ENCODE measurements around the gene CSNK1G1. TPM values are rescaled to one million over a fixed set of nuclear protein-coding genes. Genes with fewer than 3 reads are reported as not detected.
A peak's percentile ranks its signal among the peaks of the same experiment; 100 is the strongest.

Gene CSNK1G1
- total RNA-seq, 5 donors from 2014 or later (not counting 1 experiment from before 2014, with no cell fraction given), result 22.3 to 25.6 (median 23.6) TPM

DNA sequence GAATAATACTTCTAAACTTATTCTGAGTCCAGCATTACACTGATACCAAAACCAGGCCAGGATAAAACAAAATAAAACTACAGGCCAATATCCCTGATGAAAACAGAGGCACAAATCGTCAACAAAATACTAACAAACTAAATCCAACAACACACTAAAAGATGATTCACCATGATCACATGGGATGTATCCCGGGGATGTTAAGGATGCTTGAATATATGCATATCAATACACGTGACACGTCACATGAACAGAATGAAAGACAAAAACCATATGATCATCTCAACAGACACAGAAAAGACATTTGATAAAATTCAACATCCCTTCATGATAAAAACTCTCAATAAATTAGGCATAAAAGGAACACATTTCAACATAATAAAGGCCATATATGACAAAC lies 91.5 kb downstream of the CSNK1G1 start:
- no peak overlapping the region for H3K27ac Mint-ChIP-seq
- Histone ChIP-seq H3K36me3 (ENCODE audit: control insufficient read depth in 2 of 2, extremely low read depth in 1 of 2, insufficient read depth in 1 of 2, low read length in 1 of 2) (peaks cover 0 to 2% of the 10 kb centered on the region in 2 donors), H3K27me3 (replicated peaks in 1 of 2; ENCODE audit: control insufficient read depth in 2 of 2, extremely low read depth in 1 of 2, insufficient read depth in 2 of 2, low read length in 1 of 2) (no peaks in the 10 kb centered on the region), H3K9me3 (no peaks in the 10 kb centered on the region), H3K4me1 (ENCODE audit: control insufficient read depth in 1 of 2, extremely low read depth in 1 of 2, insufficient read depth in 2 of 2, low read length in 2 of 2) (no peaks in the 10 kb centered on the region), H3K27ac (ENCODE audit: low read length) (no peak overlapping the region), H3K4me3 (ENCODE audit: control insufficient read depth in 1 of 2, extremely low read depth in 1 of 2, low read length in 1 of 2) (no peak overlapping the region)
- ATAC-seq (replicated peaks in 1 of 4), result no peak
- no CpG with 5 or more reads among the region's 4 CpGs for WGBS (ENCODE audit: insufficient coverage)
- no peak for DNase-seq
- no peaks in the 10 kb centered on the region for H3K27me3 Mint-ChIP-seq
- ChIA-PET POLR2A (no interaction called here), CTCF (no interaction called here)
- no peak overlapping the region for H3K4me3 Mint-ChIP-seq
- peaks cover 23 to 45% (median 31%) of the 10 kb centered on the region in 3 donors for H3K4me1 Mint-ChIP-seq
- peaks cover 51% of the 10 kb centered on the region for H3K36me3 Mint-ChIP-seq
- peaks cover 0 to 19% (median 2%) of the 10 kb centered on the region in 3 donors for H3K9me3 Mint-ChIP-seq

DNA sequence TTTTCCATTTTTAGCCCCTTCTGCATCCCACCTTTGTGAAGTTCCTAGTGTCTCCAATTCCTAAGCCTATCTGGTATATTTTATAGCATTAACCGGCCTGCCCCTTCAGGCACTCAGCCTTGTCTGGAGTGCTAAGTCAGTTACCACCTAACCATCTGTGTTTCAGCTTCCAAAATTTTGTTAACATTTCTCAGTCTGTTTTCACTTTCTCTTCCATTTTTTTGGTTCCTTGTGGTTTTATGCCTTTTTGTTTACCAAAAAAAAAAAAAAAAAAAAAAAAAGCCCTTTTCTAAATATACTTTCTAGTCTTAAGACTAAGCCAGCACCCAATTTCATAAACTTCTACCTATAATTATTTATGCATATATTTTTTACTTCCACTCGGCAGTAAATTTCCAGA lies 92.4 kb downstream of the CSNK1G1 start:
- POLR2A ChIA-PET, result interaction anchor here in 1 of 2 donors (0.5 kb wide), 1 partner anchor 195 kb away, joined by 4 read pairs; no protein-coding TSS in a partner anchor
- Histone ChIP-seq H3K36me3 (ENCODE audit: control insufficient read depth in 2 of 2, extremely low read depth in 1 of 2, insufficient read depth in 1 of 2, low read length in 1 of 2) (peaks cover 0 to 2% of the 10 kb centered on the region in 2 donors), H3K27me3 (replicated peaks in 1 of 2; ENCODE audit: control insufficient read depth in 2 of 2, extremely low read depth in 1 of 2, insufficient read depth in 2 of 2, low read length in 1 of 2) (no peaks in the 10 kb centered on the region), H3K4me3 (ENCODE audit: control insufficient read depth in 1 of 2, extremely low read depth in 1 of 2, low read length in 1 of 2) (no peak overlapping the region), H3K27ac (ENCODE audit: low read length) (no peak overlapping the region), H3K9me3 (no peaks in the 10 kb centered on the region), H3K4me1 (ENCODE audit: control insufficient read depth in 1 of 2, extremely low read depth in 1 of 2, insufficient read depth in 2 of 2, low read length in 2 of 2) (no peaks in the 10 kb centered on the region)
- ATAC-seq (replicated peaks in 1 of 4) (no peak), DNase-seq (no peak)
- Mint-ChIP-seq H3K27me3 (no peaks in the 10 kb centered on the region), H3K9me3 (peaks cover 0 to 19% (median 2%) of the 10 kb centered on the region in 3 donors), H3K36me3 (peaks cover 49% of the 10 kb centered on the region), H3K4me3 (no peak overlapping the region), H3K4me1 (peaks cover 23 to 42% (median 31%) of the 10 kb centered on the region in 3 donors), H3K27ac (no peak overlapping the region)
- 100% methylated on average over 1 of the region's 2 CpGs for WGBS (ENCODE audit: insufficient coverage)
- CTCF ChIA-PET, result no interaction called here

DNA sequence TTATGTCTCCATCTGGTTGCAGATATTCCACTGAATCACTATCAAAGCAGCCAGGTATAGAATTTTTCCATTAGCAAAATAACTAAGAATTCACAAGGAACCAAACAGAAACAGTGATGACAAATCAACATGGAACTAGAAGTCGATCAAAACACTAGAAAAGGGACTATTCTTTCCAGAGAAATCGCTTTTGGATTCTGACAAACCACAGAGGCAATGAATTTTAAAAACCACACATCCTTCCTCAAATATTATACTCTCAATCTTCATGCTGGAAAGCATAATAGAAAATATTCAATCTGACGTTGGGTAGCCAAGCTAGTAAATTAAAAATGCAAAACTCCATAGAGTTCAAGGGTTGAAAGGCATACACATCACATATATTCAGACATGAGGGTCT lies 99.9 kb downstream of the CSNK1G1 start:
- peaks cover 0 to 7% of the 10 kb centered on the region in 2 donors for H3K36me3 ChIP-seq (ENCODE audit: control insufficient read depth in 2 of 2, extremely low read depth in 1 of 2, insufficient read depth in 1 of 2, low read length in 1 of 2)
- no peaks in the 10 kb centered on the region for H3K9me3 Mint-ChIP-seq
- H3K4me3 Mint-ChIP-seq, result no peak overlapping the region
- no CpG with 5 or more reads among the region's 3 CpGs for WGBS (ENCODE audit: insufficient coverage)
- no peak overlapping the region for H3K27ac Mint-ChIP-seq
- ATAC-seq (replicated peaks in 1 of 4) (no peak), DNase-seq (no peak)
- no peaks in the 10 kb centered on the region for H3K27me3 Mint-ChIP-seq
- no peaks in the 10 kb centered on the region for H3K27me3 ChIP-seq (replicated peaks in 1 of 2; ENCODE audit: control insufficient read depth in 2 of 2, extremely low read depth in 1 of 2, insufficient read depth in 2 of 2, low read length in 1 of 2)
- peaks cover 0 to 17% (median 11%) of the 10 kb centered on the region in 3 donors for H3K4me1 Mint-ChIP-seq
- CTCF ChIA-PET, result interaction anchor here in 1 of 2 donors (1.0 kb wide), 1 partner anchor 16 kb away, joined by 3 read pairs; no protein-coding TSS in a partner anchor
- H3K4me1 ChIP-seq (ENCODE audit: control insufficient read depth in 1 of 2, extremely low read depth in 1 of 2, insufficient read depth in 2 of 2, low read length in 2 of 2), result peaks cover 0 to 2% of the 10 kb centered on the region in 2 experiments
- H3K4me3 ChIP-seq (ENCODE audit: control insufficient read depth in 1 of 2, extremely low read depth in 1 of 2, low read length in 1 of 2), result no peak overlapping the region
- POLR2A ChIA-PET, result no interaction called here
- peaks cover 32% of the 10 kb centered on the region for H3K36me3 Mint-ChIP-seq
- H3K27ac ChIP-seq (ENCODE audit: low read length), result no peak overlapping the region
- H3K9me3 ChIP-seq, result no peaks in the 10 kb centered on the region

DNA sequence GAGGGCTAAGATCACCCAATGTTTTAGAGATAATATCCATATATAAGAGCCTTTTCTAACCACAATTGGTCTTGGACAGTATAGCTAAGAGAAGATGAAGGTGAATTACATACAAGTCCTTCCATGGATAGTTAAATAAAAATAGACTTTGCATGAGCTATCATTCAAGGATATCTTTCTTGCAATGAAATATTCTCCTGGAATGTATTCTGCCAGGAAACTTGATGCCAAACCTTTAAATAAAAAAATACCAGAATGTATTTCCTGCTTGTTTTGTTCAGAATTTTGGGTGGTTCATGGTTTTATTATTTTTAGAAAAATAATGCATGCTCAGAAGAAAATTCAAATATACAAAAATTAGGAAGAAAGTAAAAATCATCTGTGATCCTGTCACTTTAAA lies 104.3 kb downstream of the CSNK1G1 start:
- ATAC-seq (replicated peaks in 1 of 4), result no peak
- H3K27me3 Mint-ChIP-seq, result no peaks in the 10 kb centered on the region
- no peak overlapping the region for H3K27ac Mint-ChIP-seq
- Histone ChIP-seq H3K9me3 (no peaks in the 10 kb centered on the region), H3K4me1 (ENCODE audit: control insufficient read depth in 1 of 2, extremely low read depth in 1 of 2, insufficient read depth in 2 of 2, low read length in 2 of 2) (peaks cover 0 to 2% of the 10 kb centered on the region in 2 experiments), H3K36me3 (ENCODE audit: control insufficient read depth in 2 of 2, extremely low read depth in 1 of 2, insufficient read depth in 1 of 2, low read length in 1 of 2) (peaks cover 5 to 6% of the 10 kb centered on the region in 2 donors), H3K27me3 (replicated peaks in 1 of 2; ENCODE audit: control insufficient read depth in 2 of 2, extremely low read depth in 1 of 2, insufficient read depth in 2 of 2, low read length in 1 of 2) (no peaks in the 10 kb centered on the region), H3K4me3 (ENCODE audit: control insufficient read depth in 1 of 2, extremely low read depth in 1 of 2, low read length in 1 of 2) (no peak overlapping the region), H3K27ac (ENCODE audit: low read length) (no peak overlapping the region)
- H3K36me3 Mint-ChIP-seq, result peaks cover 29% of the 10 kb centered on the region
- CTCF ChIA-PET, result interaction anchor here in 1 of 2 donors (1.1 kb wide), 1 partner anchor 13 kb away, joined by 5 read pairs; no protein-coding TSS in a partner anchor
- H3K4me3 Mint-ChIP-seq, result no peak overlapping the region
- DNase-seq, result no peak
- H3K4me1 Mint-ChIP-seq, result peaks cover 12 to 45% (median 41%) of the 10 kb centered on the region in 3 donors
- H3K9me3 Mint-ChIP-seq, result no peaks in the 10 kb centered on the region
- POLR2A ChIA-PET, result interaction anchor here in 1 of 2 donors (0.7 kb wide), 1 partner anchor 377 kb away, joined by 4 read pairs; no protein-coding TSS in a partner anchor

DNA sequence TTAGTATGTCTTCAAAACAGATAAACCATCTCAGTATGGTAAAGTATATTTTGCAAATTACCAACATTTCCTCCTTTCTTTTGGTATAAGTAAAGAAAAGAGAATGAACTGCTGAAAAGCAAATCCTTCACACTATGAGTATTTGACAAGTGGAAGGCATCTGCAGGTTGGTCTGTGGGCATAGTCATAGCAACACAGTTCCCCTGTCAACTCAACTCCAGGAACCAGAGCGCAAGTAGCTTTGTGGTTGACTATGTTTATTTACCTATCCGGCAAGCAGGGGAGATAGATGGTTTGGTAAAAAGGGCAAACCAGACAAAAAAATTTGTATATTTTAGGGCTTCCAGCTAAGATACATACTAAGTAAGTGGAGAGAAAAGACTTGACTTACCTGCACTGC lies 104.9 kb downstream of the CSNK1G1 start:
- no peak overlapping the region for H3K27ac ChIP-seq (ENCODE audit: low read length)
- peaks cover 27% of the 10 kb centered on the region for H3K36me3 Mint-ChIP-seq
- DNase-seq, result peak in 6 of 35 experiments; percentile 5 to 26 (median 8)
- peaks cover 5 to 6% of the 10 kb centered on the region in 2 donors for H3K36me3 ChIP-seq (ENCODE audit: control insufficient read depth in 2 of 2, extremely low read depth in 1 of 2, insufficient read depth in 1 of 2, low read length in 1 of 2)
- peaks cover 0 to 4% of the 10 kb centered on the region in 2 experiments for H3K4me1 ChIP-seq (ENCODE audit: control insufficient read depth in 1 of 2, extremely low read depth in 1 of 2, insufficient read depth in 2 of 2, low read length in 2 of 2)
- H3K27me3 Mint-ChIP-seq, result no peaks in the 10 kb centered on the region
- ChIA-PET POLR2A (interaction anchor here in 1 of 2 donors (0.7 kb wide), 1 partner anchor 378 kb away, joined by 4 read pairs; no protein-coding TSS in a partner anchor), CTCF (interaction anchor here in 1 of 2 donors (1.1 kb wide), 1 partner anchor 12 kb away, joined by 5 read pairs; no protein-coding TSS in a partner anchor)
- ATAC-seq (replicated peaks in 1 of 4), result peak in 1 of 4 experiments; percentile 63
- H3K27ac Mint-ChIP-seq, result no peak overlapping the region
- H3K4me3 Mint-ChIP-seq, result no peak overlapping the region
- H3K4me3 ChIP-seq (ENCODE audit: control insufficient read depth in 1 of 2, extremely low read depth in 1 of 2, low read length in 1 of 2), result no peak overlapping the region
- no peaks in the 10 kb centered on the region for H3K9me3 Mint-ChIP-seq
- H3K27me3 ChIP-seq (replicated peaks in 1 of 2; ENCODE audit: control insufficient read depth in 2 of 2, extremely low read depth in 1 of 2, insufficient read depth in 2 of 2, low read length in 1 of 2), result no peaks in the 10 kb centered on the region
- peaks cover 12 to 46% (median 41%) of the 10 kb centered on the region in 3 donors for H3K4me1 Mint-ChIP-seq
- no CpG with 5 or more reads among the region's 2 CpGs for WGBS (ENCODE audit: insufficient coverage)
- H3K9me3 ChIP-seq, result no peaks in the 10 kb centered on the region

DNA sequence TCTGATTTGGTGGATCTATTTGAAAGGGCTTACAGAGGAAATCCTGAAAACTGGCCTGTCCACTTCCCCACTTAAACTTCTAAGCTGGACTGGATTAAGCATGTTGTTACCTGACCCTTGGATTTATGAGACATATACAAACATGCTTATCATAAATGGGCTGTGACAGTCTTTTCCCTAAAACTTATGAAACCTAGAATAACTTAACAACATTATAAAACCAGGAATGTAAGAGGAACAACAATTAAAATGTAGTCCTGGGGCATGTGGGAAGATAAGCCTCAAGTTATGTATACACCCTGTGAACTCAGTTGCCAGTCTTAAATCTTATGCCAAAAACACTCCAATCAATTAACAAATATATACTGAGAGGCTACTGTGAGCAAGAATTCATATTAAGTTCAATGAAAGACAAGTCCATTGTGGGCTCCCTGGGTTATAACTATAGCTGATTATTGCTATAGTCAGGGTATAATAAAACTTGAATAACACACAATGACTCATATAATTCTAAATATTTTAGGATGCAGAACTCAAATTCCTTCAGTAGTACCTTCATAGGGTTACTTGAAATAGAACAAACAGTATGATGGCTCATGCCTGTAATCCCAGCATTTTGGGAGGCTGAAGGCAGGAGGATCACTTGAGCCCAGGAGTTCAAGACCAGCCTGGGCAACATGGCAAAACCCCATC lies 105.9 kb downstream of the CSNK1G1 start:
- Mint-ChIP-seq H3K27ac (no peak overlapping the region), H3K36me3 (peaks cover 27% of the 10 kb centered on the region), H3K9me3 (no peaks in the 10 kb centered on the region), H3K4me1 (peaks cover 13 to 44% (median 42%) of the 10 kb centered on the region in 3 donors), H3K27me3 (no peaks in the 10 kb centered on the region), H3K4me3 (no peak overlapping the region)
- CTCF ChIA-PET, result no interaction called here
- DNase-seq (no peak), ATAC-seq (replicated peaks in 1 of 4) (no peak)
- POLR2A ChIA-PET, result no interaction called here
- Histone ChIP-seq H3K36me3 (ENCODE audit: control insufficient read depth in 2 of 2, extremely low read depth in 1 of 2, insufficient read depth in 1 of 2, low read length in 1 of 2) (peaks cover 4 to 6% of the 10 kb centered on the region in 2 donors), H3K9me3 (no peaks in the 10 kb centered on the region), H3K4me3 (ENCODE audit: control insufficient read depth in 1 of 2, extremely low read depth in 1 of 2, low read length in 1 of 2) (no peak overlapping the region), H3K27me3 (replicated peaks in 1 of 2; ENCODE audit: control insufficient read depth in 2 of 2, extremely low read depth in 1 of 2, insufficient read depth in 2 of 2, low read length in 1 of 2) (no peaks in the 10 kb centered on the region), H3K27ac (ENCODE audit: low read length) (no peak overlapping the region), H3K4me1 (ENCODE audit: control insufficient read depth in 1 of 2, extremely low read depth in 1 of 2, insufficient read depth in 2 of 2, low read length in 2 of 2) (peaks cover 0 to 4% of the 10 kb centered on the region in 2 experiments)
